Esophagus mucosa (tissue), 1 donor: ENCODE data around the gene PIK3R2. TPM values are rescaled to one million over a fixed set of nuclear protein-coding genes. Genes with fewer than 3 reads are reported as not detected.
"Not testable (repeated sequence)": the region's sequence is repeated elsewhere in the genome, so short reads cannot be mapped to it uniquely, and the experiment has no call there.

ENCODE experiments used
- ATAC-seq: fragments of 200-7000 bp; cut with Tn5 transposase; one replicate; pipeline ENCODE4 v1.9.1; 2020
- total RNA-seq: library from RNA; stranded (reverse); gene quantifications from one replicate; pipeline ENCODE4 v1.2.4, GENCODE V29; 2023
- donor health status: DM: yes; HTN: yes; CAD: no.

Gene PIK3R2
- total RNA-seq, 1 donor from 2014 or later, result 35.6 TPM

DNA sequence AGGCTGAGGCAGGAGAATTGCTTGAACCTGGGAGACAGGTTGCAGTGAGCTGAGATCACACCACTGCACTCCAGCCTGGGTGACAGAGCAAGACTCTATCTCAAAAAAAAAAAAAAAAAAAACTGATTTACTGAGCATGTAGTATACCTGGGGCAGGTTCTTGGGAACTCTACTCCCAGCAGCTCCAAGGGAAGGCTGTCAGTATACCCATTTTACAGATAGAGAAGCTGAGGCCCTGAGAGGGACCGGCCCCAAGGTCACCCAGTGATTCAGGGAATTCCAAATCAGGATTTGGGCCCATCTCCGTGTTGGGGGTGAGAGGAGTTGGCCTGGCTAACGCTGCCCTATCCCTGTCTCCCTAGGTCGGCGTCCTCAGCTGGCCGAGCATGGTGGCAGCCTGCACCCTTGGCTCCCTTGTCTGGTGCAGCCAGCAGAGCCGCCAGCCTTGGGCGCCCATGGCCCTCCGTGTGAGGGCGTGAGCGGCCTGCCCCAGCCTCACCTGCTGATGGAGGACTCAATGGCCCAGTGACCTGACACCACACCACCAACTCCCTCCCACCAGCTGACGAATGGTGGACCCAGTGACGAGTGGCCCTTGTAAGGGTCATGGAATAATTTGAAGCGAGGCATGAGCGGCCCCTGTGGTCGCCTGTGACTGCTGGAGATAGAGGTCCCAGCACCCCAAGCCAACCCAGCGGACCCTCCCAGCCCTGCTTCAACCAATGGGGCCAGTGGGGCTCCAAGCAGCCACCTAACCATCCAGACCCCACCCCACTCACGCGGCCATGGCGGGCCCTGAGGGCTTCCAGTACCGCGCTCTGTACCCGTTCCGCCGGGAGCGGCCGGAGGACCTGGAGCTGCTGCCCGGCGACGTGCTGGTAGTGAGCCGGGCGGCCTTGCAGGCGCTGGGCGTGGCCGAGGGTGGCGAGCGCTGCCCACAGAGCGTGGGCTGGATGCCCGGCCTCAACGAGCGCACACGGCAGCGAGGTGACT is 2.4 kb downstream of the PIK3R2 start:
- ATAC-seq, result no peak

DNA sequence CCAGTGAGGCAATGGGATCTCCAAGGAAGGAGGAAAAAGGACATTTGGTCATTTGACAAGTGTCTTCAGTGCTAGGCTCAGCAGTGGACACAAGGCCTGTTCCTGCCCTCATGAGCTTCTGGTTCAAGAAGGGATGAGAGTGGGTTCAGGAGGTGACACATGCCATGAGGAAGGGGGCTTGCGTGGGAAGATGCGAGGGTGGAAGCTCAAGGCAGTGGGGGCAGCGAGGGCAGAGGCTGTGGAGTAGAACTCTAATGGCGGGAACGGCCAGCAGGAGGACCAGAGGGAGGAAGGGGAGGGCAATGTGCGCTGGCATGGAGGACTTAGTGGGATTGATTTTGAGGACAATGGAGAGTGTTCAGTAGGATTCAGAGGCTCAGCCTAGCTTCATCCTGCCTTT is 3.3 kb downstream of the PIK3R2 start:
- no peak for ATAC-seq

DNA sequence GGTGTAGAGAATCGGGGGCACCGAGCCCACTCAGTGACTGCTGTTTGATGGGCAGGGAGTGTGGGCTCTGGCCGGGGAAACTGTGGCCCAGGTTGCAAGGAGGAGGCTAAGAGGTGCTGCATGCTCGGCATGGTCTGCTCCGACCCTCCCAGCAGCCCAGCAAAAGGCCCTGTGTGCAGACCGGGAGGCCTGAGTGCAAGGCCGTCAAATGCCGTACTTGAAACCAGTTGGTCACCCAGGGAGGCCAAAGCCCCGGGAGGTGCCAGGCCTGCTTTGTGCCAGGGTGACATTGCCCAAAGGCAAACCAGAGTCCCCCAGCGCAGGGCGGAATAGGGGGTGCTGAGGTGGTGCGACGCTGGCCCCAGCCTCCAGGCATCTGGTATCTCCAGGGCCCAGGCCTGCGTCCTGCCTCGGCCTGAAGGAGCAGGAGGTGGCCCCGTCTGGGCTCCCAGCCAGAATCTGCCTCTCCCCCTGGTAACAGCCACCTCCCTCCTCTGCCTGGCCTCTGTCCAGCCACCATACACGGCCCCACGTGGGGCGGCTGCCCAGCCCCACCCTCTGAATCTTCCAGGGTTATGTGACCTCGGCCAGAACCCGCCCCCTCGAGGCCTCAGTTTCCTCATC is 4.0 kb downstream of the PIK3R2 start:
- ATAC-seq, result peak; percentile 47

DNA sequence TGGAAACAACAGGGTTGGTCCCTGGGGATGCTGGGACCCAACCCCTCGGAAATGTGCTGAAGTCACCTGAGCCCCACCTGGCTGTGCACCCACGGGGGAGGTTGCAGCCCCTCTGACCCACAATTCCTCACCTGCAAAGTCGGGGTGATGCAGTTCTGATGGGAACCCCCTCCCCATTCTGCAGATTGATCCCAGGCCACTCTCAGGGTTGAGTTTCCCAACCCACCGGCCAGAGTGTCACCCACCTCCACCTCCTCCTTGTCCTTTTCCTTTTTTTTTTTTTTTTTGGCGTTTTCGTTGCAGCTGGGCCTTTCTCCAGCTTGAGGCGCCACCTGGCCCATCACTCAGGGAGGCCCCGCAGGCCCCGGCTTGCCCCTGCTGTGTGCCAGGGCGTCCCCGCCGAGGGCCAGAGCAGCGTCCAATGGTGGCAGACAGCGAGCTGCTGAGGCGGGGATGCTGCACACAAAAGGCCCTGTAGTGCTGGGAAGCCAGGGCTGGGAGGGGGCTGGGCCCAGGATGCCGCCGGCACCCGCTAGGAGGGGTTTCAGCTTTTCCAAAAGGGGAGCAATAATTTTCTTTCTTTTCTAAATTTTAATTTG is 4.6 kb downstream of the PIK3R2 start:
- ATAC-seq, result peak; percentile 22

DNA sequence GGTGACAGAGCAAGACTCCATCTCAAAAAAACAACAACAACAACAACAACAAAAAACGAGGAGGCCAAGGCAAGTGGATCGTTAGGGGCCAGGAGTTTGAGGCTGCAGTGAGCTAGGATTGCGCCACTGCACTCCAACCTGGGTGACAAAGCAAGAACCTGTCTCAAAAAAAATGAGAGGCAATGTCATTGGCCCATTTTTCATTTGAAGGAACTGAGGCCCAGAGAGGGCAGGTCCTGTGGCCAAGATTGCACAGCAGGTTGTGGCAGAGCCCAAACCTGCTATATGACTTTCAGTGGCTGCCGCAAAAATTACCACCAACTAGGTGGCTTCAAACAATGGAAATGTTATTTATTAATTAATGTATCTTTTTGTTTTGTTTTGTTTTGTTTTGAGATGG is 5.5 kb downstream of the PIK3R2 start:
- ATAC-seq, result no peak

DNA sequence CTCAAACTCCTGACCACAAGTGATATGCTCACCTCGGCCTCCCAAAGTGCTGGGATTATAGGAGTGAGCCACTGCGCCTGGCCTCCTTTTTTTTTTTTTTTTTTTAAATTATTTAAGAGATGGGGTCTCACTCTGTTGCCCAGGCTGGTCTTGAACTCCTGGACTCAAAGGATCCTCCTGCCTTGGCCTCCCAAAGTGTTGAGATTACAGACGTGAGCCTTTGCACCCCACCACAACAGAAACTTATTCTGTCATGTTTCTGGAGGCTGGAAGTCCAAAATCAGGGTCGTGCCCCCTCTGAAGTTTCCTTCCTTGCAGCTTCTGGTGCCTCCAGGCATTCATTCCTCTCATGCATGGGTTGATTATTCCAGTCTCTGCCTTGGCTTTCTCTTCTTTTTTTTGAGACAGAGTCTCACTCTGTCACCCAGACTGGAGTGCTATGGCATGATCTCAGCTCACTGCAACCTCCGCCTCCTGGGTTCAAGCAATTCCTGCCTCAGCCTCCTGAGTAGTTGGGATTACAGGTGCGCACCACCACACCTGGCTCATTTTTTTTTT is 6.2 kb downstream of the PIK3R2 start:
- not testable (repeated sequence) for ATAC-seq

DNA sequence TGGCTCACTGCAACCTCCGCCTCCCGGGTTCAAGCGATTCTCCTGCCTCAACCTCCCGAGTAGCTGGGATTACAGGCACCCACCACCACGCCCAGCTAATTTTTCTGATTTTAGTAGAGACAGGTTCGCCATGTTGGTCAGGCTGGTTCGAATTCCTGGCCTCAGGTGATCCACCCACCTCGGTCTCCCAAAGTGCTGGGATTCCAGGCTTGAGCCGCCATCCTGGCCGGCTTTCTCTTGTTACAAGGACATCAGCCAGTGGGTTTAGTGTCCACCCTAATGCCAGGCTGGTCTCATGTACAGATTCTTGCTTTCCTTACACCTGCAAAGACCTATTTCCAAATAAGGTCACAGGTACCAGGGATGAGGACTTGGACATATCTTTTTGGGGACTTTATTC is 6.8 kb downstream of the PIK3R2 start:
- ATAC-seq, result no peak

DNA sequence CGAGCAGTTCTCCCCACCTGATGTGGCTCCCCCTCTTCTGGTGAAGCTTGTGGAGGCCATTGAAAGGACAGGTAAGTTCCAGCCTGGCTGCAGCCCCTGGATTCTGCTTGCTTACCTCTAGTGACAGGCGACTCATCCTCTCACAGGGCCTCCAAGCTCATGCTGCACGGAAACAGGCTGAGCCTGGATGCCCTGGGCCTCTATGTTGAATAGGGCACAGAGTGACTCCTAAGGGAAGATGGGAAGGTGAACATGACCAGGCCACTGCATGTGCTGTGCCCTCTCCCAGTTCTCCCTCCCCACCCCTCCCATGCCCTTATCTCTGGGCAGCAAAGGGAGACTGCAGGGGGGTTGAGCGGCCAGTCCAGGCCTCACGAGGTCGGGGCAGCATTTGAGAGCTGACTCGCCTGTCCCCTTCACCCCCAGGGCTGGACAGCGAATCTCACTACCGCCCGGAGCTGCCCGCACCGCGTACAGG is 7.6 kb downstream of the PIK3R2 start:
- no peak for ATAC-seq

DNA sequence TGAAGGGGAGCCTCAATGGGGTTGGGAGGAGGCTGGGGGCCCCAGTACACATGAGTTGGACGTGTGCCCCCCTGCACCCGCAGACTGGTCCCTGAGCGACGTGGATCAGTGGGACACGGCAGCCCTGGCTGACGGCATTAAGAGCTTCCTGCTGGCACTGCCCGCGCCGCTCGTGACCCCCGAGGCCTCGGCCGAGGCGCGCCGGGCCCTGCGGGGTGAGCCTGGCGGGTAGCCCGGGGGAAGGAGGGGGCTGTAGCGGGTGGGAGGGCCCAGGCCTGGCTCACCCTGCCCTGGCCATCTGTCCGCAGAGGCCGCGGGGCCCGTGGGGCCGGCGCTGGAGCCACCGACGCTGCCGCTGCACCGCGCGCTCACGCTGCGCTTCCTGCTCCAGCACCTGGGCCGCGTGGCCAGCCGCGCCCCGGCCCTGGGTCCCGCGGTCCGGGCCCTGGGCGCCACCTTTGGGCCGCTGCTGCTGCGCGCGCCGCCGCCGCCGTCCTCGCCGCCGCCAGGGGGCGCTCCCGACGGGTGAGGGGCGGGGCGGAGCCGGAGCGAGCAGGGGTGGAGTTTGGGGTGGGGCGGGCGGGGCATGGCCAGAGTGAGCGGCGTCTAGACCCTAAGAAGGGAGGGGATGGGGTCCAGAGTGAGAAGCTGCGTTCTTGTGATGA is 8.1 kb downstream of the PIK3R2 start:
- peak; percentile 73 for ATAC-seq

DNA sequence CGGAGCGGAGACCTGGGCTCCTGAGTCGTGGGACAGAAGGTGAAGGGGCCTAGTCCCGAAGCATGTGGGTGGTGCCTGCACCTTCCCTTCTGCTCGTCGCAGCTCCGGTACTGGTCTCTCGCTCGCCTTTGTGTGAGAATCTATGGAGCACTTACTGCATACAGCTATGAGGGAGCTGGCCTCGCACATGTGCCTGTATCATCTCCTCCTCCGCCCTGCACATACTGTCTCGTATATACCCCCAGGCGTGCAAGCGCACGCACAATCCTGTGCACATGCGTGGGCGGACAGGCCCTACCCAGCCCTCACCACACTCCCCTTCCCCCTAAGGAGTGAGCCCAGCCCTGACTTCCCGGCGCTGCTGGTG is 8.7 kb downstream of the PIK3R2 start:
- peak; percentile 12 for ATAC-seq

DNA sequence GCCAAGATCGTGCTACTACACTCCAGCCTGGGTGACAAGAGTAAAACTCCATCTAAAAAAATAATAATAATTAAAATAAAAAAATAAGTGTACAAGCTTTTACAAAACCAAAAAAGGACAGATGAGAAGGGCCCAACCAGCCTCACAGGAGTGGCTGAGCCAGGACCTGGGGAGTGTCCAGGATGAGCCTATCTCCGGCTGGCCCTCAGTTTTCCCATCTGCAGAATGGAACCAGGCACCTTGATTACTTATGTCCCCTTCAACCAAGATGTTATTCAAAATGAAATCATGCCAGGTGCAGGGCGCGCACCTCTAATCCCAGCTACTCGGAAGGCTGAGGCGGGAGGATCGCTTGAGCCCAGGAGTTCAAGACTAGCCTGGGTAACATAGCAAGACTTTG is 11.1 kb downstream of the PIK3R2 start:
- ATAC-seq, result no peak

DNA sequence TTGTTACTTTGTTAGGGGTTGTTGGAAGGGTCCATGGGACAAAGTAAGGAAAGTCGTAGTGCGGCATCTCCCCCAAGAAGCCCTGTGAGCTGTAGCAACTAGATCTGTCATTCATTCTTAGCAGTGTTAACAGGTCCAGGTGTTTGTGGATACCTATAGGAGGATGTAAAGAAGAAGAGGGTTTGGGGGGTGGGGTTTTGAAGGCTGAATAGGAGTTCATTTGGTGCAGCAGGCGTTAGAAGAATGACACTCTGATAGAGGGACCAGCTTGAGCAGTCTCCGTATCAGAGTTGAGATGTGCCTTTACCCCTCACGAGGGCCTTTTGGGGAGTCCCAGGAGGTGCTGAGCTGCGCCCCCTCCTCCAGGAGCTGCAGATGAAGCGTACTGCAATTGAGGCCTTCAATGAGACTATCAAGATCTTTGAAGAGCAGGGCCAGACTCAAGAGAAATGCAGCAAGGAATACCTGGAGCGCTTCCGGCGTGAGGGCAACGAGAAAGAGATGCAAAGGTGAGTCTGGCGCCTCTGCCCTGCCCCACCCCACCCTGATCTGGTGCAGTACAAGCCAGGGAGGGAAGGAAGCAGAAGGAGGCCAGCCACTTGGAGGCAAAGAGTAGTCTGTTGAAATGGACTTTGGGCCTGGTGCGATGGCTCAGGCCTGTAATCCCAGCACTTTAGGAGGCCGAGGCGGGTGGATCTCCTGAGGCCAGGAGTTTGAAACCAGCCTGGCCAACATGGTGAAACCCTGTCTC is 13.0 kb downstream of the PIK3R2 start:
- ATAC-seq, result no peak

DNA sequence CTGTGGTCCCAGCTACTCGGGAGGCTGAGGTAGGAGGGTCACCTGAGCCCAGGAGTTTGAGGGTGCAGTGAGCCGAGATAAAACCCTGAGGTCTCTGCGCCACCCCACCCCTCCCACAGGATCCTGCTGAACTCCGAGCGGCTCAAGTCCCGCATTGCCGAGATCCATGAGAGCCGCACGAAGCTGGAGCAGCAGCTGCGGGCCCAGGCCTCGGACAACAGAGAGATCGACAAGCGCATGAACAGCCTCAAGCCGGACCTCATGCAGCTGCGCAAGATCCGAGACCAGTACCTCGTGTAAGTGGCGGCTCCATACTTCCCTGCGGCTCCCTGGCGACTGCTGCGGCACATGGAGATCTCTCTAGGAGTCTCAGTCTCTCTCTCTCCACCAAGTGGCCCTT is 14.0 kb downstream of the PIK3R2 start:
- ATAC-seq, result no peak

DNA sequence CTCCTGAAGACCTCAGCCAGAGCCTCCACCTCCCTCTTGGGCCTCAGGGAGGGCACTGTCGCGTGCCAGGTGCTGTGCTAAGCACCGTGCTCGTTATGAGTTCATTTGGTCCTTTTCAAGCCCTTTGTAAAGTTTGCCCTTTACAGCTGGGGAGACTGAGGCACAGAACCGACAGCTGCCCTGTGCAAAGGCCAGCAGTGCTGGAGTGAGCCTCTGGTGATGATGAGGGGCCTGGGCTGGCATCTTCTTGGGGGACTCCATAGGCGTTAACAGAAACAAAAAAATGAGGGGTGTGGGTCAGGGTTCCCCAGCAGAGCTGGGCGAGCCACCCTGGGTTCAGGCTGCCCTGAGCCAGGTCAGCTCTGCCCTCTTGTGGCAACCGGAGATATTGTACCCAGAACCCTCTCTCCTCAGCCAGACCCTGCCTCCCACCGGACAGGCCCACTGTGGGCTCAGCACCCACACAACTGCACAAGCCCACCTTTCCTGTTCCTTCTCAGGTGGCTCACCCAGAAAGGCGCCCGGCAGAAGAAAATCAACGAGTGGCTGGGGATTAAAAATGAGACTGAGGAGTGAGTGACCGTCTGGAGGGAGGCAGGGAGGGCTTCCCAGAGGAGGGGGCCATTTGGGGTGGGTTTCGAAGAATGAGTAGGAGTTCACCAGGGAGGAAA is 15.1 kb downstream of the PIK3R2 start:
- peak; percentile 60 for ATAC-seq

DNA sequence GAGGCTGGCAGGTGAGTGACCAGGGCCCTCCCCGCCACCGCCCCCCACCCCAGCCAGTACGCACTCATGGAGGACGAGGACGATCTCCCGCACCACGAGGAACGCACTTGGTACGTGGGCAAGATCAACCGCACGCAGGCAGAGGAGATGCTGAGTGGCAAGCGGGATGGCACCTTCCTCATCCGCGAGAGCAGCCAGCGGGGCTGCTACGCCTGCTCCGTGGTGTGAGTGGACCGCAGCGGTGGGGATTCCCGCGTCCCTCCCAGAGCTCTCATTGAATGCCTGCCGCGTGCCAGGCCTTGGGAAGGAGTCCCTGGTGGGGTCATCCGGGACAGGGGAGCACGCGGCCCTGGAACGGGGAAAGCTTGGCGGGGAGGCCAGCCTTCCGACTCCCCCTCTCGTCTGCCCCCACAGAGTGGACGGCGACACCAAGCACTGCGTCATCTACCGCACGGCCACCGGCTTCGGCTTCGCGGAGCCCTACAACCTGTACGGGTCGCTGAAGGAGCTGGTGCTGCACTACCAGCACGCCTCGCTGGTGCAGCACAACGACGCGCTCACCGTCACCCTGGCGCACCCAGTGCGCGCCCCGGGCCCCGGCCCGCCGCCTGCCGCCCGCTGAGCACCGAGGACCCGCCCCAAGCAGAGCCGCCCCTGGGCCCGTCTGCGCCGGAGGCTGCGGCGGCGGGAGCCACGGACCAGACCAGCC is 15.9 kb downstream of the PIK3R2 start:
- peak; percentile 7 for ATAC-seq

DNA sequence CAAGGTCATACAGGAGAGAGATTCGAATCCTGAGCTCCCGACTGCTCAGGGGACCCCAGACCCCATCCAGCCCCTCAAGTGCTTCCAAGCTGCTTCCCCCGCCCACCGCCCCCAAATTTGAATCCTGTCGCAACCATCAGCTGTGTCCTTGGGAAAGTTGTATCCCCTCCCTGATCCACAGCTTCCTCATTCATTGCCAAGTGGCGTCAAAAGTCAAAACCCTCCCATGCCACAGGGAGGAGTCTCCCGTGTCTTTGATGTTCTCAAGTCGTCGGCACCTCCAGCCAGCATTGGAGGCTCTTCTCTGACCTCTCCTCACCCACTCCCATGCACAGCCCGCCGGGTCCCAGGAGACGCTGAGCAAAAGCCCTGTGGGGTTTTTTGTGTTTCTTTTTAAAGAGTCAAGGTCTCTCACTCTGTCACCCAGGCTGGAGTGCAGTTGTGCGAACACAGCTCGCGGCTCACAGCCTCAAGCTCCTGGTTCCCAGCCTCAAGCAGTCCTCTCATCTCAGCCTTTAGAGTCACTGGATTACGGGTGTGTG is 17.8 kb downstream of the PIK3R2 start:
- ATAC-seq, result no peak

DNA sequence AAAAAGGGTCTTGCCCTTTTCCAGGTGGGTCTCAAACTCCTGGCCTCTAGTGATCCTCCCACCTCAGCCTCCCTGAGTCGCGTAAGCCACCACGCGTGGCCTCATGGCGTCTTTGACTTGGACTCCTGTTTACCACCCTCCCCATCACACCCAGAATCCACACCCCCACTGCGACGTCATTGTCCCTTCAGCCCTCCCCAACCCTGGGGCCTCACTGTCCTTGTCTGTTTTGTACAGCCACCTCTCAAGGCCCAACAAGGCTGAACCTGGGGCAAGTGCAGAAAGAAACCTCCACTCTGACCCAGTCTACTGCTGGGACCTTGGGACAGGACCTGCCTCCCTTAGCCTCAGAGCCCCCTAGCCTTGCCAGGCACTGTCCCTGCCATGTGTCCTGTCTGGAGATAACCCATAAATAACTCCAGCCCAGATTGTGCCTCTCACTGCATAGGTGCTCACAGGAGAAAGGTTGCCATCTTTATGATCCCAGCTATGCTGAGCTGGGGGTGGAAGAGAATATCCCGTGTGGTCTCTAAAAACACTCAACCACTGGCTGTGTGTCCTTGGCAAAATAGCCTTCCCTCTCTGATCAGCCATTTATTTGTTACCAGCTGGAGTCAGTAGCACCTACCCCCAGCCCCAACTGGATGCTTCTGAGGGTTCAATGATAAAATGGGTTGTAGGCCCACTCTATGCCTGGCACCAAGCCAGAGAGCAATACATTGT is 18.8 kb downstream of the PIK3R2 start:
- ATAC-seq, result no peak

DNA sequence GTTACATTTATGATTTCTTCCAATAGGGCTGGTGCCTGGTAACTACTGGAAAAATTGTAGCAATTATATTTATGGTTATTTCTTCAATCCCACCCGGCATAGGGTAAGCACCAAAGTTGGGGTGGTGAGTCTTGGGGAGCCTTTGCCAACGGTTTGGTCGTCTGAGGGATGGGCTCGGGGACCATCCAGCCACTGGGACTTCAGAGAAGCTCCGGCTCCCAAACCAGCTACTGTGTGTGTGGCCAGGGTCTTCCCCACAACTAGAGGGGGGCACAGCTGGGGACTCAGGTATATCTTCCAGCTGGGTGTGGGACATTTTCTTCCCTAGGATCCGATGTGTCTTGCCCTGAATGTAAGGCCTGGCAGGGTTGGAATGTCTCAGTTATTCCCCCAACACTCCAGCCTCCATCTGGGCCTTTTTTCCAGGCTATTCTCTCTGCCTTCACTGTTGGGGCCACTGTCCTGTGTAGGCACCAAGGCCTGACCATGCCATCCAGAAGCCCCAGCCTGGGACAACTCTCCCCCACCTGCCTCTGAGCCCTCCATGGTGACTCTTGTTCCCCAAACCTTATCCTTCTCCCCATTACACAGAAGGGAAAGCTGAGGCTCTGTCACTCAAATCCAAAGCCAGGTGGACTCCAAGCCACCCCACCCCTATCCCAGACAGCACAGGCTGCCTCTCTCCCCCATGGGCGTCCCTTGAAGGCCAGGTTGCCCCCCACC is 19.5 kb downstream of the PIK3R2 start:
- no peak for ATAC-seq

DNA sequence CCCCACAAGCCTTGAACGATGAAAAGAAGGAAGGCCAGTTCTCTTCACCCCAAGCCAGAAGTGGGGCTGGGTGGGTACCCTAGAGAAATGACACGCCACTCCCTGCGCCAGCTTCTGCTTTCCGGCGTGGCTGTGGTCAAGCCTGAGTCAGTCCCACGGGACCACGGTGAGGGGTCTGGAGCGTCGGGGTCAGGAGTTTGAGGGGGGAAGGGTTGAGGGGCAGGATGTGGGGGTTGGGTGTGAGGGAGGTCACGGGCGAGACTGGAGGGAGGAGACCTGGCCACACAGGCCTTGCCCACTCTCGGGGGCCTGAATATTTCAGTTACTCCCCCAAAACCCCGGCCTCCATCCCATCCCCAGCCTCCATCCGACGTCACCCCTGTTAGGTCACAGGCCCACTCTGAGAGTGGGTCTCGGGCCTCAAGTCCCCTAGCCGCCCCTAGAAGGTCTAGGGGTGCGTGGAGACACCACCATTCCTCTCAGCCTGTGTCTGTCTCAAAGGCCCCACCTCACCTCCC is 20.1 kb downstream of the PIK3R2 start:
- peak; percentile 3 for ATAC-seq
